Fibroblast of lung (primary cell): ENCODE measurements around the gene FAM50B. TPM values are rescaled to one million over a fixed set of nuclear protein-coding genes. Genes with fewer than 3 reads are reported as not detected.

ENCODE experiments used
- DNase-seq, 2 donors: peaks; one replicate each; pipeline versions ENCODE4 v3.0.0 to v3.0.0-alpha.2; 2010; ENCODE audit warnings: low read depth in 2 of 2
- H2AFZ ChIP-seq: 2 replicates; pipeline ENCODE4 v1.5.1; 2012; ENCODE audit warnings: low read length, control low read depth, inconsistent platforms
- H3K27ac ChIP-seq: 2 replicates; pipeline ENCODE4 v1.5.1; 2011; ENCODE audit warnings: low read length, control low read depth; ENCODE audit not compliant: insufficient read depth
- H3K27me3 ChIP-seq: 2 replicates; pipeline ENCODE4 v1.5.1; 2011; ENCODE audit warnings: mild to moderate bottlenecking, low read length; ENCODE audit not compliant: control insufficient read depth, insufficient read depth
- H3K36me3 ChIP-seq: 2 replicates; pipeline ENCODE4 v1.5.1; 2011; ENCODE audit warnings: low read length; ENCODE audit not compliant: control insufficient read depth, insufficient read depth
- H3K4me1 ChIP-seq: 2 replicates; pipeline ENCODE4 v1.5.1; 2011; ENCODE audit warnings: low read length; ENCODE audit not compliant: control insufficient read depth, insufficient read depth; ENCODE audit errors: extremely low read depth
- H3K4me2 ChIP-seq: 2 replicates; pipeline ENCODE4 v1.5.1; 2011; ENCODE audit warnings: low read length, control low read depth; ENCODE audit not compliant: insufficient read depth; ENCODE audit errors: extremely low read depth
- H3K4me3 ChIP-seq, 4 experiments: fragments of 200-600 bp in 1 of 4; sonication (generic) in 1 of 4; replicated peaks in 1 of 4; 2 replicates each; pipeline ENCODE4 v1.5.1; 2011 to 2016; ENCODE audit warnings: low read length in 4 of 4, low read depth in 3 of 4, mild to moderate bottlenecking in 3 of 4, control low read depth in 2 of 4, inconsistent platforms in 1 of 4, mixed read lengths in 1 of 4; ENCODE audit not compliant: insufficient read depth in 1 of 4; ENCODE audit errors: control extremely low read depth in 1 of 4
- H3K79me2 ChIP-seq: 2 replicates; pipeline ENCODE4 v1.5.1; 2012; ENCODE audit warnings: mild to moderate bottlenecking, low read length, inconsistent platforms; ENCODE audit not compliant: control insufficient read depth, insufficient read depth
- H3K9ac ChIP-seq: 2 replicates; pipeline ENCODE4 v1.5.1; 2011; ENCODE audit warnings: mild to moderate bottlenecking, low read length, control low read depth; ENCODE audit not compliant: insufficient read depth
- H3K9me3 ChIP-seq: 2 replicates; pipeline ENCODE4 v1.5.1; 2012; ENCODE audit warnings: low read depth, low read length; ENCODE audit not compliant: control insufficient read depth, insufficient read depth
- H4K20me1 ChIP-seq: 2 replicates; pipeline ENCODE4 v1.5.1; 2011; ENCODE audit warnings: low read length; ENCODE audit not compliant: control insufficient read depth, insufficient read depth; ENCODE audit errors: extremely low read depth
- EZH2 ChIP-seq: IDR thresholded peaks from 2 replicates; pipeline ENCODE4 v1.5.1; 2012; ENCODE audit warnings: low read length, control low read depth, mild to moderate bottlenecking; ENCODE audit errors: missing control alignments
- polyA plus RNA-seq, 2 donors: library from polyadenylated mRNA; depleted of rRNA in 1 of 2; stranded (reverse) in 1 of 2; unstranded in 1 of 2; fragments of >200 nt; gene quantifications; 2 replicates each; pipeline ENCODE4 v1.2.1, GENCODE V29; 2011 to 2012; ENCODE audit warnings: missing spikeins in 1 of 2
- total RNA-seq: library from RNA; depleted of rRNA; stranded (reverse); fragments of >200 nt; gene quantifications from 2 replicates; pipeline ENCODE4 v1.2.1, GENCODE V29; 2014
- TF ChIP-seq, protein P1 (sequence below), 2 donors: IDR thresholded peaks in 1 of 2; conservative IDR thresholded peaks in 1 of 2; 1 replicate in 1 of 2; 2 replicates in 1 of 2; pipeline ENCODE4 v1.5.1; 2011 to 2012; ENCODE audit warnings: low read length in 2 of 2, control low read depth in 1 of 2, inconsistent platforms in 1 of 2, low read depth in 1 of 2, mild to moderate bottlenecking in 1 of 2

FAM50B gene
- total and polyA plus RNA-seq, 2 donors (not counting 1 experiment from before 2014, with no cell fraction given), result 4.2 to 15.7 TPM

DNA sequence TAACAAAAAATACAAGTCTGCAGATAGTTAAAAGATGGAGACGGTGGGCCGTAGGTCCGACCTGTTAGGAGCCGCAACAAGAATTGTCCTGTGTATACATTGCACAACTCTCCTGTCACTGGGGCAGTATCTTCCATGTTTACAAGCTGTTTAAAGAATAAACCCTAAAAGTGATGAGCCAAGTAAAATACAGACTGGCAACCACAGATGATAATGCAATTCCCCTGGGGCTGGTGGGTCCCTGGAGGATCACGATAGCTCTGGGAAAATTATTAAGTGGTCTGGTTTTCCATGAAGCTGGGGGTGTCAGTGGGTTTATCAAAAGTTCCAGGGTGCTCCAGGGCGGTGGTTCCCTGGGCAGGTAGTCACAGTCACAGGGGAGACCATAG is 8.1 kb upstream of the FAM50B start:
- Histone ChIP-seq H3K4me2 (no peak overlapping the region), H3K9ac (no peak overlapping the region), H3K27ac (peak overlapping the region; percentile 8), H2AFZ (no peak overlapping the region), H3K79me2 (no peaks in the 10 kb centered on the region), H4K20me1 (no peaks in the 10 kb centered on the region), H3K27me3 (no peaks in the 10 kb centered on the region), H3K36me3 (no peaks in the 10 kb centered on the region), H3K4me3 (no peak overlapping the region), H3K4me1 (peaks cover 21% of the 10 kb centered on the region), H3K9me3 (no peaks in the 10 kb centered on the region)
- TF ChIP-seq EZH2, result no peak
- TF ChIP-seq, protein P1, sequence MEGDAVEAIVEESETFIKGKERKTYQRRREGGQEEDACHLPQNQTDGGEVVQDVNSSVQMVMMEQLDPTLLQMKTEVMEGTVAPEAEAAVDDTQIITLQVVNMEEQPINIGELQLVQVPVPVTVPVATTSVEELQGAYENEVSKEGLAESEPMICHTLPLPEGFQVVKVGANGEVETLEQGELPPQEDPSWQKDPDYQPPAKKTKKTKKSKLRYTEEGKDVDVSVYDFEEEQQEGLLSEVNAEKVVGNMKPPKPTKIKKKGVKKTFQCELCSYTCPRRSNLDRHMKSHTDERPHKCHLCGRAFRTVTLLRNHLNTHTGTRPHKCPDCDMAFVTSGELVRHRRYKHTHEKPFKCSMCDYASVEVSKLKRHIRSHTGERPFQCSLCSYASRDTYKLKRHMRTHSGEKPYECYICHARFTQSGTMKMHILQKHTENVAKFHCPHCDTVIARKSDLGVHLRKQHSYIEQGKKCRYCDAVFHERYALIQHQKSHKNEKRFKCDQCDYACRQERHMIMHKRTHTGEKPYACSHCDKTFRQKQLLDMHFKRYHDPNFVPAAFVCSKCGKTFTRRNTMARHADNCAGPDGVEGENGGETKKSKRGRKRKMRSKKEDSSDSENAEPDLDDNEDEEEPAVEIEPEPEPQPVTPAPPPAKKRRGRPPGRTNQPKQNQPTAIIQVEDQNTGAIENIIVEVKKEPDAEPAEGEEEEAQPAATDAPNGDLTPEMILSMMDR (conservative IDR thresholded peaks at IDR 0.05 in 1 of 2, IDR thresholded peaks at IDR 0.05 in 1 of 2; ENCODE audit: low read depth in 1 of 2, low read length in 2 of 2), result no peak
- peak in 1 of 2 donors; percentile 17 for DNase-seq

DNA sequence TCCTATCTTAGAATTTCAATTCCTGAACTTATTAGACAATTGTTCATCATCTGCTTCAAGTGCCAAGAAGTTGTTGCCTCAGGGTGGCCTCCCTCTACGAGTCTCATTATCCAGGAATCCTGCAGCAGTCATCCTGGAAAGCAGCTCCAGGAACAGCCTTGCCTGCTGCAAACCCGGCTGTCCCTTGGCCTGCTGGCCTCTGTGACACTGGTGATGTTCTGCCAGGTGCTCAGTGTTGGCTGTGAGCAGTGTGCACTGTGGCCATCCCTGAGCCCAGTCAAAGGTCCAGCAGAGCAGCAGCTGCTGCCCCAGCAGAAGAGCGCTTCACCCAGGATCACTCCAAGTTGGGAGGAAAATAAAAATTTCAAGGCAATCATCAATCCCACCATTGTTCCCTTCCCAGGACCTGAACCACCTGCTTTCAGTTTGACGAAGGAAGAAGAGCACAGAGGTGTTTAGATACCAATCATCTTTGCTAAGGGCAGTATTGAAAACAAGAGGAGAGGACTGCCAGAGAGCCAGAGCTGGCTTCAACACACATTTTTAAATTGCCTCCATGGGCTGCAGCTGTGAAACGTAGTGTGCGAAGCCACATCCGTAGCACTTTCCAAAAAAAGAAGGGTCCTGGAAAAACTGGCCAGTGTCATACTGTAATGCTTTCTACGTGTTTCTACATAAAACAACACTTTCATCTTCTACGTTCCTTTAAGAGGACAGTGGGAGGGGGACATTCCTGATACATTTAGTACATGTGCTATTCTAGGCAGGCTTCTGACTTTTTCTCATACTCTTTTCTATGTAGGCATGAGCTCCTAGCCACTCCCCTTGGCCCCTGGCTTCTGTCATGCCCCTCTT is 7.2 kb upstream of the FAM50B start:
- Histone ChIP-seq H3K27me3 (no peaks in the 10 kb centered on the region), H3K27ac (peak overlapping the region; percentile 64), H3K79me2 (no peaks in the 10 kb centered on the region), H3K36me3 (no peaks in the 10 kb centered on the region), H2AFZ (peak overlapping the region; percentile 12), H3K4me3 (no peak overlapping the region), H3K9me3 (no peaks in the 10 kb centered on the region), H3K4me1 (peaks cover 21% of the 10 kb centered on the region), H3K4me2 (peak overlapping the region; percentile 60), H3K9ac (no peak overlapping the region), H4K20me1 (no peaks in the 10 kb centered on the region)
- no peak for TF ChIP-seq EZH2
- TF ChIP-seq, protein P1 (conservative IDR thresholded peaks at IDR 0.05 in 1 of 2, IDR thresholded peaks at IDR 0.05 in 1 of 2; ENCODE audit: low read depth in 1 of 2, low read length in 2 of 2), result no peak
- DNase-seq, result peak; percentile 39 to 88

DNA sequence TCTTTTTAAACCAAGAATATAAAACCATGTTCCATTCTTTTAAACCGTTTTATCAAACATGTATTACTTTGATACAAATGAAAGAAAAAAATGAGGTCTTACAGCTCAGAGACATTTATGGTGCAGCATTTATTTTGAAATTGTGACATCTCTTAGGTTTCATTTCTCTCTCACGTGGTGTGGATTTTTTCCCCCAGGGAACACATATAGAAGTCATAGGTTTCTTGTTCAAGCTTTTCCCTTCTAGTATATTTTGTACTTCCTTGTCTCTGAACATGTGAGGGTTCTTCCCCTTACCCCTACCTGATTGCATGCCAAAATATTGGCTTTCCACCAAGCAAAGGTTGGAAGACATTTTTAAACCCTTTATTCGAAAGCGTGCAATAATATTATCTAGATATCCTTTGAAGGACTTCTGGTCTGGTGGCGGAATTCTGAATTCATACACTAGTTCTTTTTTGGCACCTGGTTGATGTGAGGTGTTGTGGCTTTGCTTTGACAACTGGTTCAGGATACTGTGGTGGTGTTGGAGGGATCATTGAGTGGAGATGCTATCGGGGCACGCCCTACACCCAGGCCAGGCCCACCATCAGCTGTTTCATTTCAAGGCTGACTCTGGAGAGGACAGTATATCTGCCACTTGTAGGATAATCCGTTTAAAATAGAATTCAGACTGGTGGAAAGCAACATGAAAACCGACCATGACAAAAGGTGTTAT is 5.6 kb upstream of the FAM50B start:
- Histone ChIP-seq H3K27me3 (no peaks in the 10 kb centered on the region), H3K9ac (no peak overlapping the region), H3K4me1 (peaks cover 21% of the 10 kb centered on the region), H3K36me3 (no peaks in the 10 kb centered on the region), H3K4me2 (peak overlapping the region; percentile 60), H2AFZ (no peak overlapping the region), H3K79me2 (no peaks in the 10 kb centered on the region), H3K9me3 (no peaks in the 10 kb centered on the region), H3K4me3 (no peak overlapping the region), H3K27ac (peak overlapping the region; percentile 72), H4K20me1 (no peaks in the 10 kb centered on the region)
- no peak for TF ChIP-seq EZH2
- TF ChIP-seq, protein P1 (conservative IDR thresholded peaks at IDR 0.05 in 1 of 2, IDR thresholded peaks at IDR 0.05 in 1 of 2; ENCODE audit: low read depth in 1 of 2, low read length in 2 of 2), result no peak
- peak; percentile 21 to 66 for DNase-seq
